DND-41 (cell line): ENCODE data around the gene NOC4L.
"Not testable (repeated sequence)": the region's sequence is repeated elsewhere in the genome, so short reads cannot be mapped to it uniquely, and the experiment has no call there.

Source experiments
- ATAC-seq: fragments of 200-7000 bp; cut with Tn5 transposase; 3 replicates; pipeline ENCODE4 v1.9.1; 2021; ENCODE audit warnings: low read depth; ENCODE audit not compliant: insufficient read depth
- DNase-seq: peaks from one replicate; pipeline ENCODE4 v3.0.0-alpha.2; 2020
- H2AFZ ChIP-seq: 2 replicates; pipeline ENCODE4 v1.6.0; 2012; ENCODE audit warnings: low read depth, low read length
- H3K27ac ChIP-seq: 2 replicates; pipeline ENCODE4 v1.5.1; 2012; ENCODE audit warnings: low read length, inconsistent platforms
- H3K27me3 ChIP-seq: fragments of 200-600 bp; sonication (generic); 2 replicates; pipeline ENCODE4 v1.6.0; 2012; ENCODE audit warnings: low read length, mild to moderate bottlenecking, inconsistent platforms; ENCODE audit not compliant: insufficient read depth, poor library complexity
- H3K36me3 ChIP-seq: 2 replicates; pipeline ENCODE4 v1.5.1; 2012; ENCODE audit warnings: low read length, inconsistent platforms; ENCODE audit not compliant: insufficient read depth
- H3K4me1 ChIP-seq: 2 replicates; pipeline ENCODE4 v1.5.1; 2012; ENCODE audit warnings: mild to moderate bottlenecking, low read length; ENCODE audit not compliant: insufficient read depth
- H3K4me2 ChIP-seq: 2 replicates; pipeline ENCODE4 v1.6.0; 2012; ENCODE audit warnings: mild to moderate bottlenecking, moderate library complexity, low read length, inconsistent platforms; ENCODE audit not compliant: insufficient read depth
- H3K4me3 ChIP-seq, 2 experiments: fragments of 200-600 bp in 1 of 2; shearing (Covaris generic) in 1 of 2; 2 replicates each; pipeline ENCODE4 v1.5.1; 2012 to 2016; ENCODE audit warnings: inconsistent platforms in 2 of 2, low read length in 2 of 2, mild to moderate bottlenecking in 2 of 2, low read depth in 1 of 2, moderate library complexity in 1 of 2
- H3K79me2 ChIP-seq: 2 replicates; pipeline ENCODE4 v1.6.0; 2012; ENCODE audit warnings: low read length, inconsistent platforms; ENCODE audit not compliant: insufficient read depth
- H3K9ac ChIP-seq: 2 replicates; pipeline ENCODE4 v1.6.0; 2012; ENCODE audit warnings: low read depth, mild to moderate bottlenecking, inconsistent platforms, low read length, moderate library complexity
- H3K9me3 ChIP-seq: 2 replicates; pipeline ENCODE4 v1.5.1; 2012; ENCODE audit warnings: low read length, moderate library complexity, mild to moderate bottlenecking, inconsistent platforms; ENCODE audit not compliant: insufficient read depth, severe bottlenecking
- H4K20me1 ChIP-seq: 2 replicates; pipeline ENCODE4 v1.6.0; 2012; ENCODE audit warnings: low read length; ENCODE audit not compliant: insufficient read depth
- EZH2 ChIP-seq: IDR thresholded peaks from 3 replicates; pipeline ENCODE4 v1.6.1; 2012; ENCODE audit warnings: borderline replicate concordance, low read depth, mild to moderate bottlenecking, moderate library complexity, low read length, inconsistent platforms; ENCODE audit not compliant: severe bottlenecking
- TF ChIP-seq, protein P1 (sequence below): IDR thresholded peaks from 2 replicates; pipeline ENCODE4 v1.5.1; 2012; ENCODE audit warnings: borderline replicate concordance, low read length, moderate library complexity, mild to moderate bottlenecking; ENCODE audit not compliant: poor library complexity, severe bottlenecking; ENCODE audit errors: extremely low read depth

The NOC4L gene

DNA sequence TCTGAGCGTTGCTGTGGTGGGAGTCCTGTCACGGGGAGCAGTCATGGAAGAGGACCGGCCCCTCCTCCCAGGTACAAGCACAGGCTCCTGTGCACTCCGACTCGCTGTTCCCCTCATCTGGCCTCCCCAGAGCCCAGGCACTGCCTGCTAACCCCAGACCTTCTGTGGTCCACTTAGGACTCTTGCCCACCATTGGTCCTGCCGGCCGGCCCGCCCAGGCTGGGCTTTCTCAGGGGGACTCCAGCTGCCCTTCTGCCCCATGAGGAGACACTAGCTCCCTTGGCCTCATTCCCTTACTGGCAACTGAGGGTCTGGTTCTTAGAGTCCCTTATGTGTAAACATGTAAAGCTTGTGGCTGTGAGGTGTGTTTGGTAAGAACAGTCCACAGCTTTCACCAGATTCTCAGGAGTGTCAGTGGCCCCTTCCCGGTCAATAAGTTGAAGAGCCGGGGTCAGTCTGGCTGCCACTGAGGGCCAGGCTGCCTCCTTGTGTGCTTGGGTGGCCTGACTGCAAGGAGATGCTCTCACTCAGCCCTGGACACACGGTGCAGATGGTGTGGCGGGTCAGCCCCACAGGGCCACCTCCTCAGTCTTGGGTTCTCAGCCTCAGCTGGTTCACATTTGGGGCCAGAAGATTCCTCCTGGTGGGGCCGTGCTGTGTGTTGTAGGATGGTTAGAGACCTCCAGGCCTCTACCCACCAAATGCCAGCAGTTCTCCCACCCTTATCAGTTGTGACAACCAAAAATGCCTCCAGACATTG lies 43.8 kb upstream of the NOC4L start:
- H2AFZ ChIP-seq, result no peak overlapping the region
- no peak for ATAC-seq
- no peaks in the 10 kb centered on the region for H3K9me3 ChIP-seq
- H3K27ac ChIP-seq, result no peak overlapping the region
- H3K79me2 ChIP-seq, result peaks cover 58% of the 10 kb centered on the region
- no peak overlapping the region for H3K9ac ChIP-seq
- H3K4me2 ChIP-seq, result no peak overlapping the region
- TF ChIP-seq EZH2, result no peak
- TF ChIP-seq, protein P1, sequence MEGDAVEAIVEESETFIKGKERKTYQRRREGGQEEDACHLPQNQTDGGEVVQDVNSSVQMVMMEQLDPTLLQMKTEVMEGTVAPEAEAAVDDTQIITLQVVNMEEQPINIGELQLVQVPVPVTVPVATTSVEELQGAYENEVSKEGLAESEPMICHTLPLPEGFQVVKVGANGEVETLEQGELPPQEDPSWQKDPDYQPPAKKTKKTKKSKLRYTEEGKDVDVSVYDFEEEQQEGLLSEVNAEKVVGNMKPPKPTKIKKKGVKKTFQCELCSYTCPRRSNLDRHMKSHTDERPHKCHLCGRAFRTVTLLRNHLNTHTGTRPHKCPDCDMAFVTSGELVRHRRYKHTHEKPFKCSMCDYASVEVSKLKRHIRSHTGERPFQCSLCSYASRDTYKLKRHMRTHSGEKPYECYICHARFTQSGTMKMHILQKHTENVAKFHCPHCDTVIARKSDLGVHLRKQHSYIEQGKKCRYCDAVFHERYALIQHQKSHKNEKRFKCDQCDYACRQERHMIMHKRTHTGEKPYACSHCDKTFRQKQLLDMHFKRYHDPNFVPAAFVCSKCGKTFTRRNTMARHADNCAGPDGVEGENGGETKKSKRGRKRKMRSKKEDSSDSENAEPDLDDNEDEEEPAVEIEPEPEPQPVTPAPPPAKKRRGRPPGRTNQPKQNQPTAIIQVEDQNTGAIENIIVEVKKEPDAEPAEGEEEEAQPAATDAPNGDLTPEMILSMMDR, result no peak
- peaks cover 61% of the 10 kb centered on the region for H3K36me3 ChIP-seq
- peaks cover 32% of the 10 kb centered on the region for H4K20me1 ChIP-seq
- no peak for DNase-seq
- no peaks in the 10 kb centered on the region for H3K27me3 ChIP-seq
- peaks cover 2% of the 10 kb centered on the region; the same call in 1 of the 2 replicates for H3K4me1 ChIP-seq
- H3K4me3 ChIP-seq, result no peak overlapping the region

DNA sequence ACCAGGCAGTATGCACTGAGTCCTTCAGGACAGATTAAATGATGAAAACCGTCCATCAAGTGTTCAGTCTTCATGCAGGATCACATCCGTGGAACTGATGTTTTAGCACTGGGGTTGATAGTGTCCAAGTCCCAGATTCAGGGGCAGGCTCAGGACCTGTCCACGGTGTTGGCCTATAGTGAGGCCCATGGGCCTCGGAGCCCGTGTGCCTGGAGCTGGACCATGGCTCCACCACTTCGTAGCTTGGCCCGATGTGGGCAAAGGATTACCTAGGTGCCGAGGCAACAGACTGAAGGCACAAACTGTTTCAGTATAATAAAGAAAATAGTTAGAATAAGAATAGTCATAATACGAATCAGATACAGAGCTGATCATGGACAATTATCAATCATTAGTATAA lies 42.0 kb upstream of the NOC4L start:
- DNase-seq, result no peak
- H4K20me1 ChIP-seq, result peaks cover 30% of the 10 kb centered on the region
- H3K27ac ChIP-seq, result no peak overlapping the region
- H3K4me1 ChIP-seq, result no peaks in the 10 kb centered on the region
- TF ChIP-seq, protein P1, result no peak
- TF ChIP-seq EZH2, result no peak
- H2AFZ ChIP-seq, result no peak overlapping the region
- peaks cover 47% of the 10 kb centered on the region for H3K36me3 ChIP-seq
- no peak overlapping the region for H3K9ac ChIP-seq
- ATAC-seq, result no peak
- H3K4me3 ChIP-seq, result no peak overlapping the region
- peaks cover 44% of the 10 kb centered on the region for H3K79me2 ChIP-seq
- no peaks in the 10 kb centered on the region for H3K9me3 ChIP-seq
- H3K4me2 ChIP-seq, result no peak overlapping the region
- H3K27me3 ChIP-seq, result no peaks in the 10 kb centered on the region

DNA sequence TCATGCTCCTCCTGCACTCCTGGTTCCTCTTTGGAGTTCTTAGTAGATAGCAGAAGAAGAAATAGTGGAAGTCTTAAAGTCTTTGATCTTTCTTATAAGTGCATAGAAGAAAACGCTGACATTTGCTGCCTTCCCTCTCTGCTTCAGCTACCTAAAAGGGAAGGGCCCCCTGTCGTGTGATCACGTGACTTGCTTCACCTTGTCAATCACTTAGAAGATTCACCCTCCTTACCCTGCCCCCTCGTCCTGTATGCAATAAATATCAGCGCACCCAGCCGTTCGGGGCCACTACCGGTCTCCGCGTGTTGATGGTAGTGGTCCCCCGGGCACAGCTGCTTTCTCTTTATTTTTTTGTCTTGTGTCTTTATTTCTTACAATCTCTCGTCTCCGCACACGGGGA lies 41.2 kb upstream of the NOC4L start:
- H3K27me3 ChIP-seq, ATAC-seq, H3K9me3 ChIP-seq, H3K4me3 ChIP-seq, H3K27ac ChIP-seq, H3K4me2 ChIP-seq, H3K9ac ChIP-seq, H2AFZ ChIP-seq, H3K4me1 ChIP-seq, DNase-seq: not testable (repeated sequence)
- Histone ChIP-seq H4K20me1 (peaks cover 30% of the 10 kb centered on the region), H3K79me2 (peaks cover 36% of the 10 kb centered on the region), H3K36me3 (peaks cover 48% of the 10 kb centered on the region)

DNA sequence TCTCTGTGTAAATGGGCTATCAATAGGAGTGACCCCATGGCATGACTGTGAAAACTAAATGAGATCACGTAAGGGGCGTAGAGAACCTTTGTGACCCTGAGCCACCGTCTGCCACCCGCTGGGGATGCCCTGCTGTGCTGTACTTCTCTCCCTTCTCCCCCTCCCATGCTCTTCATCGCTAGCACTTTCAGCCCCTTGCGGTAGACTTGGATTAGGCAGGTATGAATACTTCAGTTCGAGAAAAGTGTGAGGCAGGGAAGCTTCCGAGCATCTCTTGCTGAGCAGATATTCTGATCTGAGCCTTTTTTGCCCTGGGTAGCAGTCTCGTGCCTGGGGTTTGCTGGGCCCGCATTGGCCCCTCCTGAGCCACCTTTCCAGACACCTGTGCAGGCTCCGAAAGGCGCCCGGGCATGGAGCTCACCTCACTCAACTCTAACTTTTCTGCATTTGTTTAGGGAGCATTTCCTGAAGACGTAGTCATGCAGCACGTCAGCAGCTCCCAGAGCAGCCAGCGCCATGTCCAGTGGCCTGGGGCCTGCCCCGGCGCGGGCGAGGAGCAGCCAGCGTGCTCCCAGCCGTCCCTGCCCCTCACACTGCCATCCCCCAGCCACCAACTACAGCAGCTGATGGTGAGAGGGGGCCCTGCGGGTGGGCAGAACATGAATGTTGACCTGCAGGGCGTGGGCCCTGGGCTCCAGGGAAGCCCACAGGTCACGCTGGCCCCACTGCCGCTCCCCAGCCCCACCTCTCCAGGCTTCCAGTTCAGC lies 40.5 kb upstream of the NOC4L start:
- no peak for DNase-seq
- peaks cover 31% of the 10 kb centered on the region for H3K79me2 ChIP-seq
- H3K9me3 ChIP-seq, result no peaks in the 10 kb centered on the region
- peaks cover 30% of the 10 kb centered on the region for H4K20me1 ChIP-seq
- no peak for TF ChIP-seq EZH2
- TF ChIP-seq, protein P1, result no peak
- H3K4me2 ChIP-seq, result no peak overlapping the region
- no peaks in the 10 kb centered on the region for H3K4me1 ChIP-seq
- no peak overlapping the region for H3K4me3 ChIP-seq
- ATAC-seq, result no peak
- peaks cover 55% of the 10 kb centered on the region for H3K36me3 ChIP-seq
- no peak overlapping the region for H2AFZ ChIP-seq
- no peak overlapping the region for H3K27ac ChIP-seq
- H3K9ac ChIP-seq, result no peak overlapping the region
- no peaks in the 10 kb centered on the region for H3K27me3 ChIP-seq
